GM12865 (cell line): ENCODE results near the gene FBXO31.

Experiments
- DNase-seq: peaks from one replicate; pipeline ENCODE4 v3.0.0; 2010; ENCODE audit warnings: low read depth
- H3K4me3 ChIP-seq: 2 replicates; pipeline ENCODE4 v1.5.1; 2011; ENCODE audit warnings: mild to moderate bottlenecking, low read depth, low read length, control low read depth
- CTCF ChIP-seq: IDR thresholded peaks from 2 replicates; pipeline ENCODE4 v1.5.1; 2011; ENCODE audit warnings: low read length, control low read depth, low read depth, inconsistent platforms; ENCODE audit not compliant: insufficient read depth; ENCODE audit errors: missing control alignments

FBXO31 gene

GRCh38 chr16:87334651-87335624 lies 48.6 kb downstream of the FBXO31 start:
- H3K4me3 ChIP-seq, result no peak overlapping the region
- TF ChIP-seq CTCF, result no peak
- no peak for DNase-seq

GRCh38 chr16:87333581-87334331 lies 49.8 kb downstream of the FBXO31 start:
- no peak for DNase-seq
- H3K4me3 ChIP-seq, result no peak overlapping the region
- no peak for TF ChIP-seq CTCF

GRCh38 chr16:87333101-87333500 lies 50.5 kb downstream of the FBXO31 start:
- no peak for DNase-seq
- H3K4me3 ChIP-seq, result no peak overlapping the region
- no peak for TF ChIP-seq CTCF

DNA sequence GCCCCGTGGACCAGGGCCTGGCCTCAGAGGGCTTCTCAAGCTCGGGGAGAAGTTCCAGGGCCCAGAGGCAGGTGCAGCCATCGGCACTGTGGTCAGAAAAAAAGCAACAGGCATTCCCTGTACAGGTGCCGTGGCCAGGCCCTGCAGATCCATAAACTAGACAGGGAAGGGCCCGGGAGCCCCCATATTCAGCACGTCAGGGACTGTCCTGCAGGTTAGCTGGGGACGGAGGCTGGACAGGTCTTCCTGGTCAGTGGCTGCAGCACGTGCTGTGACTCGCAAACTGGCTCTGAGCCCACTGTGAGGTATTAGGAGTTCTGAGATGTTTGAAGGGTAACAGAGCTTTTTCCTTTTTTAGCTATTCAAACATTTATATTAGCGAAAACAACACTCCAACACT lies 51.4 kb downstream of the FBXO31 start:
- DNase-seq, result no peak
- H3K4me3 ChIP-seq, result no peak overlapping the region
- no peak for TF ChIP-seq CTCF

DNA sequence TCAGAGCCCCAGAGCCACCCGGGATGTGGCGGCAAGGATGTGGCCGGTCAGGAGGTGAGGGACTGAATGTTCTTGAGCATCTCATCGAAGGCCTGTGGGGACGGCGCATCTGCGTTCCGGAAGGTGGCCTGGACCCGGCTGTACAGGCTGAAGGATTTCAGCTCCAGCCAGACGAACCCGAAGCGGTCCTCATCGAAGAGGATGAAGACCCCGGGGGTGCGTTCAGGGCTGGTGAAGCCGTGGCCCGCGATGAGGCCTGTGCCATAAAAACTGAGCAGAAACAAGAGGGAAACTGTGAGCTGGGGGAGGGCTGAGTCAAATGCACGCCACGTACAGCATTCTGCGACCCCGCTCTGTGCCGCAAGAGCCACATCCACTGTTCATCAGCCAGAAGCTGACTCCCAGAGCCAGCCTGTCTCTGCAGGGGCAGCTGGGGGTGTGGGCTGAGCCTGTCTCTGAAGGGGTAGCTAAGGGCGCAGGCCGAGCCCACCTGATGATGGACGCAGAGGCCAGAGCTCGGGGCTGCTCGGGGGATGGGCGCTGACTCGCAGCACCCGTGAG lies 52.3 kb downstream of the FBXO31 start:
- no peak overlapping the region for H3K4me3 ChIP-seq
- TF ChIP-seq CTCF, result no peak
- no peak for DNase-seq

GRCh38 chr16:87330646-87331045 lies 52.9 kb downstream of the FBXO31 start:
- DNase-seq, result no peak
- no peak for TF ChIP-seq CTCF
- H3K4me3 ChIP-seq, result no peak overlapping the region
